H1 (cell line): ENCODE measurements around the gene TRIM24. TPM values are rescaled to one million over a fixed set of nuclear protein-coding genes. Genes with fewer than 3 reads are reported as not detected.

Experiments used
- ATF3 ChIP-seq: IDR thresholded peaks from 2 replicates; pipeline ENCODE4 v1.6.1; 2011; ENCODE audit warnings: low read depth, mild to moderate bottlenecking, low read length; ENCODE audit not compliant: insufficient read depth
- SUZ12 ChIP-seq: fragments of 200-600 bp; sonication (generic); IDR thresholded peaks from 2 replicates; pipeline ENCODE4 v1.6.1; 2012; ENCODE audit warnings: mild to moderate bottlenecking, inconsistent platforms, low read length, moderate library complexity, mixed read lengths
- TAF7 ChIP-seq: optimal IDR thresholded peaks from 2 replicates; pipeline ENCODE3; 2011; ENCODE audit warnings: low read depth, mild to moderate bottlenecking, inconsistent platforms, low read length, moderate library complexity, borderline replicate concordance
- polyA plus RNA-seq, 7 experiments: library from polyadenylated mRNA; depleted of rRNA in 3 of 7; stranded (reverse) in 5 of 7; unstranded in 2 of 7; fragments of >200 nt in 5 of 7; fragments of 200-250 nt in 2 of 7; gene quantifications; 1 replicate in 5 of 7; 2 replicates in 1 of 7; 4 replicates in 1 of 7; pipeline versions ENCODE4 v1.2.1 to v1.2.3, GENCODE V29; 2011 to 2013; ENCODE audit warnings: missing spikeins in 2 of 7, mixed read lengths in 2 of 7
- total RNA-seq: library from RNA; stranded (reverse); fragmentation: NEBNext Ultra II Directional; extraction: Animal tissue kit (Norgen Biotek cat#: 25700); gene quantifications from 2 replicates; pipeline ENCODE4 v1.2.1, GENCODE V29; 2021

The TRIM24 gene
- total and polyA plus RNA-seq, 2 of the 8 experiments (the other 6 are each of a cell fraction or from before 2014, with no cell fraction given) = 67.6 to 149 TPM

- TF ChIP-seq ATF3 = no peak
- TF ChIP-seq SUZ12 = no peak
- TF ChIP-seq TAF7 = no peak
Measured at GRCh38 chr7:138550337-138550736, 90.3 kb downstream of the TRIM24 start (continued).
